SJCRH30 (cell line): Measurements from ENCODE around the gene LDHA. TPM values are rescaled to one million over a fixed set of nuclear protein-coding genes. Genes with fewer than 3 reads are reported as not detected.

Source experiments
- DNase-seq, 2 experiments: peaks; one replicate each; pipeline ENCODE4 v3.0.0-alpha.2; 2015 to 2020
- H3K27ac ChIP-seq: fragments of 250-450 bp; sonication (Bioruptor Pico); 2 replicates; pipeline ENCODE4 v1.5.1; 2020; ENCODE audit warnings: mild to moderate bottlenecking, moderate library complexity
- H3K27me3 ChIP-seq: fragments of 250-450 bp; sonication (Bioruptor Pico); 2 replicates; pipeline ENCODE4 v1.5.1; 2020; ENCODE audit warnings: mild to moderate bottlenecking, moderate library complexity
- H3K36me3 ChIP-seq: fragments of 250-450 bp; sonication (Bioruptor Pico); 2 replicates; pipeline ENCODE4 v1.5.1; 2020; ENCODE audit warnings: mild to moderate bottlenecking, moderate library complexity
- H3K4me1 ChIP-seq: fragments of 250-450 bp; sonication (Bioruptor Pico); 2 replicates; pipeline ENCODE4 v1.5.1; 2020; ENCODE audit warnings: mild to moderate bottlenecking, moderate library complexity
- H3K4me3 ChIP-seq: fragments of 250-450 bp; sonication (Bioruptor Pico); 2 replicates; pipeline ENCODE4 v1.5.1; 2020; ENCODE audit warnings: mild to moderate bottlenecking, moderate library complexity
- H3K9me3 ChIP-seq: fragments of 250-450 bp; sonication (Bioruptor Pico); replicated peaks from 2 replicates; pipeline ENCODE4 v1.5.1; 2020; ENCODE audit warnings: mild to moderate bottlenecking, moderate library complexity
- total RNA-seq: library from RNA; depleted of rRNA; stranded (reverse); fragments of >200 nt; shearing (Covaris generic); gene quantifications from 2 replicates; pipeline ENCODE4 v1.2.3, GENCODE V29; 2014; rRNA removed

Gene LDHA
- total RNA-seq, 1 experiment from 2014 or later = 1,245 TPM

DNA sequence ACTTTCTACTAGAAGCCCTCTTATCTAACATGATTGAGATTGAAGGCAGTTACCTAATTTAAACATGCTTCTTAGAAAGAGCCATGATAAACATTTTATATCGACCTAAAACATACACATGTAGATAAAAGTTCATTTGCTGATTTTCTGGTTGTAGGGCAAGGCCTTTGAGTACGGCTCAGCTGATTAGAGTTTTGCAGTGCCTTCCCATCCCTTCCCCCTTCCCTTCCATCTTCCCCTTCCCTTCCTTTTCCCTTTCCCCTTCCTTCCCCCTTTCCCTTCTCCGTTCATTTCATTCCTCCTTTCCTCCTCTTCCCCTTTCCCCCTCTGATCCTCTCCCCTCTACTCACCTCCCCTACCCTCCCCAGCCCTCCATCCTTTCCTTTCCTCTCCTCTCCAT, 22.1 kb downstream of the LDHA start:
- Histone ChIP-seq H3K27me3 (no peaks in the 10 kb centered on the region), H3K4me3 (no peak overlapping the region), H3K36me3 (no peaks in the 10 kb centered on the region), H3K4me1 (no peaks in the 10 kb centered on the region), H3K9me3 (no peaks in the 10 kb centered on the region), H3K27ac (no peak overlapping the region)
- DNase-seq = no peak

GRCh38 chr11:18419040-18419439, 24.7 kb downstream of the LDHA start:
- Histone ChIP-seq H3K36me3 (no peaks in the 10 kb centered on the region), H3K4me3 (no peak overlapping the region), H3K27me3 (no peaks in the 10 kb centered on the region), H3K9me3 (no peaks in the 10 kb centered on the region), H3K27ac (no peak overlapping the region), H3K4me1 (no peaks in the 10 kb centered on the region)
- DNase-seq = no peak

DNA sequence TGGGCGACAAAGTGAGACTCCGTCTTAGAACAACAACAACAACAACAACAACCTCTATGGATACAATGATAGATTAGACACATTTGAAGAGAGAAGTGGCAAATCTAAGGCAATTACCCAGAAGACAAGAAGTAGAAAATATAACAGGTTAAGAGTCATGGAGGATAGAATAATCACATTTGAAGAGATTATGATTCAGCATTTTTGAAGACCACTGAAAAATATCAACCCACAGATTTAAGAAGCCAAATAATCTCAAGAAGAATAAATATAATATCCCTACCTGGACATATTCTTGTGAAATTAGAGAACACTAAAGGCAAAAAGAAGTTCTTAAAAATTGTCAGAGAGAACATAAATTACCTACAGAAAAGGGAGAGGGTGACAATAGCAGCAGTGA, 25.7 kb downstream of the LDHA start:
- Histone ChIP-seq H3K4me3 (no peak overlapping the region), H3K27ac (no peak overlapping the region), H3K4me1 (no peaks in the 10 kb centered on the region), H3K27me3 (no peaks in the 10 kb centered on the region), H3K36me3 (no peaks in the 10 kb centered on the region), H3K9me3 (no peaks in the 10 kb centered on the region)
- DNase-seq = no peak

DNA sequence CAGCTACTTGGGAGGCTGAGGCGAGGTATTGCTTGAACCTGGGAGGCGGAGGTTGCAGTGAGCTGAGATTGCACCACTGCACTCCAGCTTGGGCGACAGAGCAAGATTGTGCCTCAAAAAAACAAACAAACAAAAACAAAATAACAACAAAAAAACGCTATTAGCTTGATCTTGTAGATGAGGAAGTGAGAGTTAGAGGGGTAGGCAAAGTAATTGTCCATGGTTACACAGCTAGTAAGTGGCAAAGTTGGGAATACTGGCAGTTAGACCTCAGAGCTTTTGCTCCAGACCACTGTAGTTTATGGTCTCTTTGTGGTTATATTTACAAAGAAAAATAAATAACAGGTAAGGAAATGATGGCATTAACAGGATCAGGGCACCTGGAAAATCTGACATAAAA, 32.9 kb downstream of the LDHA start:
- Histone ChIP-seq H3K36me3 (no peaks in the 10 kb centered on the region), H3K4me1 (no peaks in the 10 kb centered on the region), H3K4me3 (no peak overlapping the region), H3K27me3 (0 out of 2 replicates have a peak, but pooled peaks cover 4% of the 10 kb centered on the region), H3K27ac (no peak overlapping the region), H3K9me3 (no peaks in the 10 kb centered on the region)
- DNase-seq = no peak

- H3K9me3 ChIP-seq = no peaks in the 10 kb centered on the region
- no peaks in the 10 kb centered on the region for H3K4me1 ChIP-seq
- no peak for DNase-seq
- no peak overlapping the region for H3K4me3 ChIP-seq
- no peak overlapping the region for H3K27ac ChIP-seq
- 0 out of 2 replicates have a peak, but pooled peaks cover 7% of the 10 kb centered on the region for H3K27me3 ChIP-seq
- no peaks in the 10 kb centered on the region for H3K36me3 ChIP-seq
These were observed 35.0 kb downstream of the LDHA start for GRCh38 chr11:18429332-18429731.

DNA sequence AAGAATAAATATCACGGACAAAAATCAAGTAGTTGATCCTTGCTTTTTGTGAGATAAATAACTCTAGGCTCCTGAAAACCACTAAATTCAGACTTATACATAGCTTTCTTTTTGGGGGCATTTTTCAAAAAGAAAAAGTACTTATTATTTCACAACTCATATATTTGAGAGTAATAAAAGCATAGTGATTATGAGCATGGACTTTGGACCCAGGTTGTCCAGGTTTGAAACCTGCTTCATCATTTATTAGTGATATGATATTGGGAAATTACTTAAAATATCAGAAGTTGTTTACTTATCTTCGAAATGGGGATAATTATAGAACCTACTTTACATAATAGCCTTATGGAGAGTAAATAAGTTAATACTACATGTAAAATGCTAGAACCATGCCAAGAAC, 44.3 kb downstream of the LDHA start:
- Histone ChIP-seq H3K4me3 (no peak overlapping the region), H3K27me3 (peaks cover 3% of the 10 kb centered on the region; the same call in 1 of the 2 replicates), H3K9me3 (no peaks in the 10 kb centered on the region), H3K27ac (no peak overlapping the region), H3K4me1 (no peaks in the 10 kb centered on the region), H3K36me3 (no peaks in the 10 kb centered on the region)
- no peak for DNase-seq

DNA sequence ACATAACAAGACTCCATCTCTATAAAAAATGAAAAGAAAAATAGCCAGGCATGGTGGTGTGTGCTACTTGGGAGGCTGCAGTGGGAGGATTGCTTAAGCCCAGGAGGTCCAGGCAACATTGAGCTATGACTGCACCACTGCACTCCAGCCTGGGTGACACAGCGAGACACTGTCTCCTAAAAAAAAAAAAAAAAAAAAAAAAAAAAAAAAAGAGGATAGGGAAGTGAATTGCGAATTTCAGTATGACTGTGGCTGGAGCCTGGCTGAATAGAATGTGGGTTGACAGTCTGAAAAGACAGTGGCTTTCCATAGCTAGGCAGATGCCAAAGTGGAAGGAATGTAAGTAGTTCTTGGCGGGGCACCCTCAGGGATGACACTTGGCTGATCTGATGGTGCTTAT, 54.9 kb downstream of the LDHA start:
- no peak for DNase-seq
- Histone ChIP-seq H3K9me3 (no peaks in the 10 kb centered on the region), H3K27me3 (peaks cover 7% of the 10 kb centered on the region; the same call in 1 of the 2 replicates), H3K4me3 (no peak overlapping the region), H3K27ac (no peak overlapping the region), H3K36me3 (no peaks in the 10 kb centered on the region), H3K4me1 (no peaks in the 10 kb centered on the region)

- Histone ChIP-seq H3K4me1 (peaks cover 9% of the 10 kb centered on the region), H3K36me3 (no peaks in the 10 kb centered on the region), H3K27ac (no peak overlapping the region), H3K9me3 (no peaks in the 10 kb centered on the region), H3K27me3 (peaks cover 7% of the 10 kb centered on the region; the same call in 1 of the 2 replicates), H3K4me3 (no peak overlapping the region)
- no peak for DNase-seq
These were observed 58.6 kb downstream of the LDHA start for GRCh38 chr11:18452927-18453326.

DNA sequence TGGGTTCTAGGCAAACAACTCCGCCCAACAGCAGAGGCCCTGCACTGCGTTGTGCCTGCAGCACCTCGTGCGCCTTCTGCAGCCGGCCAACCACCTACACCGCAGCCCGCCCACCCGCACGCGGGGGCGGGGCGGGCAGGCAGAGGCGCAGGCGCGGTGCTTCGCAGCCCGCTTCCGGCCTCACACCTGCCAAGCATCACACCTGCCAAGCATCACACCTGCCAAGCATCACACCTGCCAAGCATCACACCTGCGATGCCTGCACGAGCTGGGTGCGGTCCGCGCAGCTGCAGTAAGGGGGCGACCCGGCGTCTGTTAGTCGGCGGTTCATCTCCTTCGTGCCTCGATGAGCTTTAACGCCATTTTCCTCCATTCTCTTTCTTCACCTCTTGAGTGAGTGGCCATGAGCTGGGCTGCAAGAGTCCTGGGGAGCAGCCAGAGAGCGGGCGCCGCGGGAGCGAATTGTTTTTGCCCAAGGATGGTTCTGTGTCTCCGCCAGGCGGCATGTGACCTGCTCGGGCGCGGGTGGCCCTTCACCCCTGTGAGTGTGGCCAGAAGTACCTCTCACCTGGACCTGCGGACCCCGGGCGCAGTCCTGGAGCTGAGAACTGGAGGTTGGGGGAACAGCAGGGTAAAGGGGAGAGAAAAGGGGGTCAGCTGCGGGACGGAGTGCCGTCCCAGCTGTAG, 61.5 kb downstream of the LDHA start, which contains the start of gene LDHAL6A:
TSS of gene LDHAL6A (plus strand) at position 171 of the 687 bp plus-strand sequence. CDS start 825 bp downstream, outside the sequence.
- peaks cover 6% of the 10 kb centered on the region; the same call in 1 of the 2 replicates for H3K27me3 ChIP-seq
- no peak for DNase-seq
- no peaks in the 10 kb centered on the region for H3K9me3 ChIP-seq
- H3K36me3 ChIP-seq = no peaks in the 10 kb centered on the region
- H3K27ac ChIP-seq = no peak within 1 kb of the TSS
- H3K4me3 ChIP-seq = no peak within 1 kb of the TSS
- H3K4me1 ChIP-seq = peaks cover 9% of the 10 kb centered on the region

- peak in 1 of 2 experiments; percentile 24 for DNase-seq
These were observed 63.1 kb downstream of the LDHA start for GRCh38 chr11:18457450-18457849.

More at GRCh38 chr11:18457450-18457849, 63.1 kb downstream of the LDHA start:
- no peak overlapping the region for H3K4me3 ChIP-seq
- H3K27me3 ChIP-seq = no peaks in the 10 kb centered on the region
- no peaks in the 10 kb centered on the region for H3K9me3 ChIP-seq
- no peak overlapping the region for H3K27ac ChIP-seq
- peaks cover 9% of the 10 kb centered on the region for H3K4me1 ChIP-seq
- no peaks in the 10 kb centered on the region for H3K36me3 ChIP-seq

Other genes with a start within 250 kb of the LDHA start
- gene MRGPRX4, start 221.7 kb upstream of the LDHA start, total RNA-seq = not detected in 2 replicates
- gene SAA4, start 157.8 kb upstream of the LDHA start, total RNA-seq = not detected in 2 replicates
- not detected in 2 replicates for gene SAA2, start 145.9 kb upstream of the LDHA start, total RNA-seq
- gene SAA1, start 128.3 kb upstream of the LDHA start, total RNA-seq = not detected in 2 replicates
- 36.9 and 40.5 TPM in 2 replicates for gene HPS5, start 72.4 kb upstream of the LDHA start, total RNA-seq
- gene GTF2H1, start 72.0 kb upstream of the LDHA start, total RNA-seq = 72.9 and 85.2 TPM in 2 replicates
- not detected in 2 replicates for gene LDHC, start 17.8 kb downstream of the LDHA start, total RNA-seq
- gene LDHAL6A, start 61.3 kb downstream of the LDHA start, total RNA-seq = not detected in 2 replicates
- gene TSG101, start 132.4 kb downstream of the LDHA start, total RNA-seq = 85.3 and 86.4 TPM in 2 replicates
- gene UEVLD, start 194.2 kb downstream of the LDHA start, total RNA-seq = 14.9 and 17.8 TPM in 2 replicates
- 2.1 and 2.5 TPM in 2 replicates for gene MISFA, start 205.2 kb downstream of the LDHA start, total RNA-seq
- gene SPTY2D1, start 239.8 kb downstream of the LDHA start, total RNA-seq = 21.9 and 23.8 TPM in 2 replicates